ENCODE data around the gene SERPINB6. TPM values are rescaled to one million over a fixed set of nuclear protein-coding genes. Genes with fewer than 3 reads are reported as not detected.

The SERPINB6 gene
- total and polyA plus RNA-seq, 9 of the 15 experiments (the other 6 are each of a cell fraction or from before 2014, with no cell fraction given) = 86.6 to 211 (median 143) TPM

GRCh38 chr6:2950713-2951112 is 20.7 kb downstream of the SERPINB6 start:
- no TSS peak for BruUV-seq (replicated peaks)
- Histone ChIP-seq H3K27me3 (ENCODE audit: control insufficient read depth in 2 of 2, insufficient read depth in 2 of 2, low read length in 2 of 2) (no peaks in the 10 kb centered on the region), H3K4me2 (ENCODE audit: insufficient read depth, low read length) (no peak overlapping the region), H3K4me1 (replicated peaks in 1 of 2; ENCODE audit: control insufficient read depth in 2 of 2, insufficient read depth in 2 of 2, low read length in 2 of 2) (peaks cover 25 to 26% of the 10 kb centered on the region in 2 experiments), H3K36me3 (ENCODE audit: control insufficient read depth, insufficient read depth, low read length) (peaks cover 68% of the 10 kb centered on the region), H2AFZ (ENCODE audit: low read depth, low read length) (no peak overlapping the region), H3K27ac (ENCODE audit: extremely low read depth, low read depth, low read length) (no peak overlapping the region), H3K9me1 (ENCODE audit: control insufficient read depth, insufficient read depth, low read length) (peaks cover 5% of the 10 kb centered on the region), H3K4me3 (no peak overlapping the region), H4K20me1 (replicated peaks; ENCODE audit: control insufficient read depth, insufficient read depth, low read length) (no peaks in the 10 kb centered on the region), H3K9ac (ENCODE audit: insufficient read depth in 1 of 2, low read depth in 2 of 2, low read length in 2 of 2) (no peak overlapping the region), H3K79me2 (ENCODE audit: control insufficient read depth, insufficient read depth, low read length) (no peaks in the 10 kb centered on the region), H3K9me3 (replicated peaks; ENCODE audit: control insufficient read depth, insufficient read depth, low read depth, low read length) (no peaks in the 10 kb centered on the region)
- no peak for ATAC-seq
- in situ Hi-C loops (cut with MboI) (no loop called here), intact Hi-C loops (cut with micrococcal nuclease) (no loop called here)
- TF ChIP-seq, protein P1, sequence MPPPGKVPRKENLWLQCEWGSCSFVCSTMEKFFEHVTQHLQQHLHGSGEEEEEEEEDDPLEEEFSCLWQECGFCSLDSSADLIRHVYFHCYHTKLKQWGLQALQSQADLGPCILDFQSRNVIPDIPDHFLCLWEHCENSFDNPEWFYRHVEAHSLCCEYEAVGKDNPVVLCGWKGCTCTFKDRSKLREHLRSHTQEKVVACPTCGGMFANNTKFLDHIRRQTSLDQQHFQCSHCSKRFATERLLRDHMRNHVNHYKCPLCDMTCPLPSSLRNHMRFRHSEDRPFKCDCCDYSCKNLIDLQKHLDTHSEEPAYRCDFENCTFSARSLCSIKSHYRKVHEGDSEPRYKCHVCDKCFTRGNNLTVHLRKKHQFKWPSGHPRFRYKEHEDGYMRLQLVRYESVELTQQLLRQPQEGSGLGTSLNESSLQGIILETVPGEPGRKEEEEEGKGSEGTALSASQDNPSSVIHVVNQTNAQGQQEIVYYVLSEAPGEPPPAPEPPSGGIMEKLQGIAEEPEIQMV (tag; conservative IDR thresholded peaks at IDR 0.05; ENCODE audit: low read depth) = no peak
- TF ChIP-seq TARDBP (IDR thresholded peaks at IDR 0.05) (no peak), MIER1 (IDR thresholded peaks at IDR 0.05; ENCODE audit: low read depth) (no peak), YBX1 (IDR thresholded peaks at IDR 0.05) (no peak), SIX5 (IDR thresholded peaks at IDR 0.05; ENCODE audit: borderline replicate concordance in 1 of 2, insufficient read depth in 1 of 2, low read depth in 1 of 2, low read length in 2 of 2) (no peak), ZNF354B (CRISPR knock-in tag; IDR thresholded peaks at IDR 0.05) (no peak), HNRNPL (IDR thresholded peaks at IDR 0.05; ENCODE audit: low read depth, low read length) (no peak), KDM4B (IDR thresholded peaks at IDR 0.05; ENCODE audit: borderline replicate concordance in 2 of 2, low read depth in 1 of 2) (no peak), CREBBP (IDR thresholded peaks at IDR 0.05; ENCODE audit: low read depth, low read length) (no peak)
- TF ChIP-seq, protein P2, sequence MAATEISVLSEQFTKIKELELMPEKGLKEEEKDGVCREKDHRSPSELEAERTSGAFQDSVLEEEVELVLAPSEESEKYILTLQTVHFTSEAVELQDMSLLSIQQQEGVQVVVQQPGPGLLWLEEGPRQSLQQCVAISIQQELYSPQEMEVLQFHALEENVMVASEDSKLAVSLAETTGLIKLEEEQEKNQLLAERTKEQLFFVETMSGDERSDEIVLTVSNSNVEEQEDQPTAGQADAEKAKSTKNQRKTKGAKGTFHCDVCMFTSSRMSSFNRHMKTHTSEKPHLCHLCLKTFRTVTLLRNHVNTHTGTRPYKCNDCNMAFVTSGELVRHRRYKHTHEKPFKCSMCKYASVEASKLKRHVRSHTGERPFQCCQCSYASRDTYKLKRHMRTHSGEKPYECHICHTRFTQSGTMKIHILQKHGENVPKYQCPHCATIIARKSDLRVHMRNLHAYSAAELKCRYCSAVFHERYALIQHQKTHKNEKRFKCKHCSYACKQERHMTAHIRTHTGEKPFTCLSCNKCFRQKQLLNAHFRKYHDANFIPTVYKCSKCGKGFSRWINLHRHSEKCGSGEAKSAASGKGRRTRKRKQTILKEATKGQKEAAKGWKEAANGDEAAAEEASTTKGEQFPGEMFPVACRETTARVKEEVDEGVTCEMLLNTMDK (IDR thresholded peaks at IDR 0.05; ENCODE audit: borderline replicate concordance, insufficient read depth, low read depth, low read length, poor library complexity, severe bottlenecking) = no peak
- TF ChIP-seq, protein P3, sequence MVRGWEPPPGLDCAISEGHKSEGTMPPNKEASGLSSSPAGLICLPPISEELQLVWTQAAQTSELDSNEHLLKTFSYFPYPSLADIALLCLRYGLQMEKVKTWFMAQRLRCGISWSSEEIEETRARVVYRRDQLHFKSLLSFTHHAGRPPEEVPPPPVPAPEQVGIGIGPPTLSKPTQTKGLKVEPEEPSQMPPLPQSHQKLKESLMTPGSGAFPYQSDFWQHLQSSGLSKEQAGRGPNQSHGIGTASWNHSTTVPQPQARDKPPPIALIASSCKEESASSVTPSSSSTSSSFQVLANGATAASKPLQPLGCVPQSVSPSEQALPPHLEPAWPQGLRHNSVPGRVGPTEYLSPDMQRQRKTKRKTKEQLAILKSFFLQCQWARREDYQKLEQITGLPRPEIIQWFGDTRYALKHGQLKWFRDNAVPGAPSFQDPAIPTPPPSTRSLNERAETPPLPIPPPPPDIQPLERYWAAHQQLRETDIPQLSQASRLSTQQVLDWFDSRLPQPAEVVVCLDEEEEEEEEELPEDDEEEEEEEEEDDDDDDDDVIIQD (CRISPR knock-in tag; IDR thresholded peaks at IDR 0.05) = no peak
- ChIA-PET POLR2A (interaction anchor here (1.2 to 3.6 kb wide), 4 partner anchors 10 to 109 kb away, joined by 3 to 15 read pairs (median 8); partner anchors contain the start of gene SERPINB1), CTCF (ENCODE audit: low intra/inter-chr PET ratio) (no interaction called here)
- FAIRE-seq = no peak
- WGBS (ENCODE audit: insufficient coverage, low coverage, missing lambda C conversion rate) = 87% methylated on average over 12 of the region's 12 CpGs
- no peak for DNase-seq (ENCODE audit: extremely low read depth in 1 of 4, low spot score in 3 of 4)

Measured in K562 (cell line).